ENCODE data around the gene APOL3.
"Not testable (repeated sequence)": the region's sequence is repeated elsewhere in the genome, so short reads cannot be mapped to it uniquely, and the experiment has no call there.

The APOL3 gene

GRCh38 chr22:36097880-36098279 lies 62.7 kb downstream of the APOL3 start:
- no peaks in the 10 kb centered on the region for H4K20me1 ChIP-seq (ENCODE audit: insufficient read depth, low read length, poor library complexity, severe bottlenecking)
- no peak overlapping the region for H3K4me3 ChIP-seq (ENCODE audit: low read length, poor library complexity, severe bottlenecking)
- H3K9me3 ChIP-seq (ENCODE audit: insufficient read depth, low read depth, low read length): no peaks in the 10 kb centered on the region
- H3K27me3 ChIP-seq (ENCODE audit: insufficient read depth, low read length, poor library complexity, severe bottlenecking): no peaks in the 10 kb centered on the region
- no peaks in the 10 kb centered on the region for H3K36me3 ChIP-seq (ENCODE audit: insufficient read depth, low read length)
- no peaks in the 10 kb centered on the region for H3K9me2 ChIP-seq (replicated peaks; ENCODE audit: low read depth, low read length)
- no peaks in the 10 kb centered on the region for H3K79me2 ChIP-seq (ENCODE audit: insufficient read depth, low read length)
- no peak overlapping the region for H2AFZ ChIP-seq (ENCODE audit: low read length)
- no peaks in the 10 kb centered on the region for H3F3A ChIP-seq (ENCODE audit: low read depth)
- peaks cover 3% of the 10 kb centered on the region for H3K4me1 ChIP-seq (ENCODE audit: insufficient read depth, low read length, poor library complexity, severe bottlenecking)
- H3K4me2 ChIP-seq (ENCODE audit: low read depth, low read length, poor library complexity, severe bottlenecking): no peak overlapping the region
- no peak overlapping the region for H3K9ac ChIP-seq (ENCODE audit: low read depth, low read length, poor library complexity, severe bottlenecking)
- TF ChIP-seq CTCF (conservative IDR thresholded peaks at IDR 0.05; ENCODE audit: low read length) (no peak), EZH2phosphoT487 (IDR thresholded peaks at IDR 0.05; ENCODE audit: borderline replicate concordance) (no peak)

- H4K20me1 ChIP-seq (ENCODE audit: insufficient read depth, low read length, poor library complexity, severe bottlenecking): not testable (repeated sequence)
Measured at GRCh38 chr22:36090772-36091171, 69.8 kb downstream of the APOL3 start.

More at GRCh38 chr22:36090772-36091171, 69.8 kb downstream of the APOL3 start:
- H3K36me3 ChIP-seq (ENCODE audit: insufficient read depth, low read length); H3K9ac ChIP-seq (ENCODE audit: low read depth, low read length, poor library complexity, severe bottlenecking); H3K79me2 ChIP-seq (ENCODE audit: insufficient read depth, low read length); H3K9me3 ChIP-seq (ENCODE audit: insufficient read depth, low read depth, low read length); H3K4me2 ChIP-seq (ENCODE audit: low read depth, low read length, poor library complexity, severe bottlenecking); H3K27me3 ChIP-seq (ENCODE audit: insufficient read depth, low read length, poor library complexity, severe bottlenecking); H3K4me1 ChIP-seq (ENCODE audit: insufficient read depth, low read length, poor library complexity, severe bottlenecking); H2AFZ ChIP-seq (ENCODE audit: low read length); H3F3A ChIP-seq (ENCODE audit: low read depth); H3K9me2 ChIP-seq (replicated peaks; ENCODE audit: low read depth, low read length); H3K4me3 ChIP-seq (ENCODE audit: low read length, poor library complexity, severe bottlenecking): not testable (repeated sequence)
